Esophagus squamous epithelium (tissue), 5 donors: ENCODE results near the gene CDK10. TPM values are rescaled to one million over a fixed set of nuclear protein-coding genes. Genes with fewer than 3 reads are reported as not detected.
"Not testable (repeated sequence)": the region's sequence is repeated elsewhere in the genome, so short reads cannot be mapped to it uniquely, and the experiment has no call there.

Experiments used
- DNase-seq: peaks from one replicate; lab custom pipeline; 2025; lab: John Stamatoyannopoulos, UW
- H3K27ac ChIP-seq, 4 donors: fragments of 200-600 bp; sonication (generic); one replicate each; pipeline ENCODE4 v1.5.1; 2016 to 2019; ENCODE audit warnings: mild to moderate bottlenecking in 1 of 4
- H3K27me3 ChIP-seq, 4 donors: fragments of 200-600 bp; sonication (generic); 1 replicate in 3 of 4; 2 replicates in 1 of 4; pipeline versions ENCODE4 v1.5.1 to v1.6.0; 2017 to 2021; ENCODE audit warnings: antibody characterized with exemption in 1 of 4
- H3K36me3 ChIP-seq, 3 donors: fragments of 200-600 bp; sonication (generic); one replicate each; pipeline ENCODE4 v1.5.1; 2016 to 2019
- H3K4me1 ChIP-seq, 3 donors: fragments of 200-600 bp; sonication (generic); one replicate each; pipeline ENCODE4 v1.5.1; 2017 to 2019
- H3K4me3 ChIP-seq, 4 donors: fragments of 200-600 bp; sonication (generic); 1 replicate in 3 of 4; 2 replicates in 1 of 4; pipeline ENCODE4 v1.5.1; 2016 to 2019; ENCODE audit warnings: mild to moderate bottlenecking in 2 of 4, moderate library complexity in 1 of 4
- H3K9me3 ChIP-seq, 3 donors: fragments of 200-600 bp; sonication (generic); one replicate each; pipeline ENCODE4 v1.5.1; 2016 to 2019
- CTCF ChIP-seq, 6 experiments: fragments of 450-650 bp in 4 of 6; fragments of 200-600 bp in 2 of 6; sonication (generic) in 2 of 6; IDR thresholded peaks; one replicate each; pipeline ENCODE4 v1.5.1; 2016 to 2019; ENCODE audit warnings: antibody characterized with exemption in 6 of 6, mild to moderate bottlenecking in 4 of 6, moderate library complexity in 4 of 6
- POLR2A ChIP-seq, 4 donors: fragments of 450-650 bp; IDR thresholded peaks; one replicate each; pipeline ENCODE4 v1.6.1; 2017; ENCODE audit warnings: antibody characterized with exemption in 4 of 4, mild to moderate bottlenecking in 4 of 4, moderate library complexity in 3 of 4
- WGBS, 2 donors: methylation state at CpG; one replicate each; pipeline ENCODE4 v1.1.5; 2018; 5-methylcytosine and 5-hydroxymethylcytosine counted together
- intact Hi-C: fragments of 100-400 bp; cut with DNase I; formaldehyde crosslinking; loops from one replicate; pipeline ENCODE4 v1.15.0; 2022
- total RNA-seq, 4 donors: library from RNA; depleted of rRNA; stranded (reverse); fragments of >200 nt; gene quantifications; one replicate each; pipeline ENCODE4 v1.1.0, GENCODE V29; 2016
- donor health status: DM: yes; HTN: yes; CAD: no.

The CDK10 gene
- total RNA-seq, 4 donors from 2014 or later = 21.6 to 45.0 (median 39.3) TPM

- no peaks in the 10 kb centered on the region for H3K9me3 ChIP-seq
- DNase-seq = peak; percentile 48
- H3K27ac ChIP-seq = peak within 1 kb of the TSS; percentile 89 to 95 (median 93)
- intact Hi-C loops = no loop called here
- peak within 1 kb of the TSS; percentile 91 to 99 (median 98) for H3K4me3 ChIP-seq
- TF ChIP-seq CTCF (IDR thresholded peaks at IDR 0.05) (no peak), POLR2A (IDR thresholded peaks at IDR 0.05) (peak in 3 of 4 donors; percentile 36 to 43 (median 39))
- H3K36me3 ChIP-seq = peaks cover 0 to 45% (median 0%) of the 10 kb centered on the region in 3 donors
- 0% methylated on average over 15 of the region's 99 CpGs; no CpG with 5 or more reads in 1 of the 2 donors for WGBS, 2 donors
- peaks cover 13 to 39% (median 15%) of the 10 kb centered on the region in 3 donors for H3K4me1 ChIP-seq
- H3K27me3 ChIP-seq = no peaks in the 10 kb centered on the region
Measured at GRCh38 chr16:89657442-89658220, 28.9 kb upstream of the CDK10 start, which contains the start of the genes CHMP1A and SPATA33. CHMP1A (minus strand) TSS chr16:89657708; CDS start chr16:89657588, 120 bp downstream. SPATA33 (plus strand) TSS chr16:89657836; CDS start chr16:89657912, 76 bp downstream.

GRCh38 chr16:89658221-89658879 is 28.1 kb upstream of the CDK10 start:
- intact Hi-C loops = no loop called here
- 8 to 18% methylated on average over 23 to 27 of the region's 27 CpGs for WGBS, 2 donors
- Histone ChIP-seq H3K9me3 (no peaks in the 10 kb centered on the region), H3K27ac (peak overlapping the region; percentile 89 to 95 (median 93)), H3K27me3 (no peaks in the 10 kb centered on the region), H3K4me1 (peaks cover 13 to 39% (median 15%) of the 10 kb centered on the region in 3 donors), H3K4me3 (peak overlapping the region; percentile 91 to 99 (median 98)), H3K36me3 (peaks cover 0 to 45% (median 0%) of the 10 kb centered on the region in 3 donors)
- peak in 1 of 4 donors; percentile 3 for TF ChIP-seq POLR2A (IDR thresholded peaks at IDR 0.05)
- TF ChIP-seq CTCF (IDR thresholded peaks at IDR 0.05) = no peak
- DNase-seq = no peak

- H3K4me3 ChIP-seq = no peak overlapping the region
- DNase-seq = no peak
- peaks cover 0 to 44% (median 0%) of the 10 kb centered on the region in 3 donors for H3K36me3 ChIP-seq
- TF ChIP-seq CTCF (IDR thresholded peaks at IDR 0.05) (no peak), POLR2A (IDR thresholded peaks at IDR 0.05) (no peak)
- intact Hi-C loops = no loop called here
- H3K27ac ChIP-seq = no peak overlapping the region
- H3K27me3 ChIP-seq = no peaks in the 10 kb centered on the region
- WGBS, 2 donors = 86 to 91% methylated on average over 4 to 7 of the region's 7 CpGs
- peaks cover 13 to 39% (median 15%) of the 10 kb centered on the region in 3 donors for H3K4me1 ChIP-seq
- H3K9me3 ChIP-seq = no peaks in the 10 kb centered on the region
Measured at GRCh38 chr16:89660146-89660545, 26.3 kb upstream of the CDK10 start.

- TF ChIP-seq CTCF (IDR thresholded peaks at IDR 0.05) = no peak
Measured at GRCh38 chr16:89661215-89661614, 25.3 kb upstream of the CDK10 start.

GRCh38 chr16:89664238-89664637 is 22.3 kb upstream of the CDK10 start:
- H3K27me3 ChIP-seq, H3K27ac ChIP-seq, H3K4me3 ChIP-seq, intact Hi-C loops, H3K9me3 ChIP-seq, DNase-seq: not testable (repeated sequence)
- WGBS, 2 donors = 70 to 80% methylated on average over 11 of the region's 11 CpGs
- Histone ChIP-seq H3K4me1 (peaks cover 0 to 17% (median 0%) of the 10 kb centered on the region in 3 donors), H3K36me3 (peaks cover 0 to 44% (median 0%) of the 10 kb centered on the region in 3 donors)

More at GRCh38 chr16:89661215-89661614, 25.3 kb upstream of the CDK10 start:
- H3K9me3 ChIP-seq = no peaks in the 10 kb centered on the region
- intact Hi-C loops = no loop called here
- WGBS, 2 donors = 91 to 95% methylated on average over 9 of the region's 9 CpGs
- peaks cover 13 to 31% (median 15%) of the 10 kb centered on the region in 3 donors for H3K4me1 ChIP-seq
- H3K27ac ChIP-seq = no peak overlapping the region
- no peak overlapping the region for H3K4me3 ChIP-seq
- H3K27me3 ChIP-seq = no peaks in the 10 kb centered on the region
- peaks cover 0 to 44% (median 0%) of the 10 kb centered on the region in 3 donors for H3K36me3 ChIP-seq
- DNase-seq = no peak
